Ishikawa (cell line): ENCODE measurements around the gene ILKAP.

ENCODE experiments used
- CEBPB ChIP-seq: IDR thresholded peaks from 2 replicates; pipeline ENCODE4 v1.6.1; 2012
- CREB1 ChIP-seq: IDR thresholded peaks from 2 replicates; pipeline ENCODE4 v1.6.1; 2012; ENCODE audit warnings: low read depth
- EGR1 ChIP-seq: IDR thresholded peaks from 2 replicates; pipeline ENCODE4 v1.6.1; 2012
- EP300 ChIP-seq: IDR thresholded peaks from 2 replicates; pipeline ENCODE4 v1.6.1; 2012; ENCODE audit warnings: borderline replicate concordance
- RAD21 ChIP-seq: IDR thresholded peaks from 2 replicates; pipeline ENCODE4 v1.6.1; 2012; ENCODE audit warnings: low read depth
- TAF1 ChIP-seq: IDR thresholded peaks from 2 replicates; pipeline ENCODE4 v1.6.1; 2012; ENCODE audit warnings: low read depth, mild to moderate bottlenecking
- TCF12 ChIP-seq: IDR thresholded peaks from 2 replicates; pipeline ENCODE4 v1.6.1; 2012; ENCODE audit warnings: low read depth
- YY1 ChIP-seq: IDR thresholded peaks from 2 replicates; pipeline ENCODE4 v1.6.1; 2012; ENCODE audit warnings: low read depth
- TF ChIP-seq, protein P1 (sequence below): IDR thresholded peaks from 2 replicates; pipeline ENCODE4 v1.6.1; 2012
- TF ChIP-seq, protein P2 (sequence below): IDR thresholded peaks from 2 replicates; pipeline ENCODE4 v1.6.1; 2012
- TF ChIP-seq, protein P3 (sequence below): IDR thresholded peaks from 2 replicates; pipeline ENCODE4 v1.6.1; 2012; ENCODE audit warnings: low read depth, mild to moderate bottlenecking

DNA sequence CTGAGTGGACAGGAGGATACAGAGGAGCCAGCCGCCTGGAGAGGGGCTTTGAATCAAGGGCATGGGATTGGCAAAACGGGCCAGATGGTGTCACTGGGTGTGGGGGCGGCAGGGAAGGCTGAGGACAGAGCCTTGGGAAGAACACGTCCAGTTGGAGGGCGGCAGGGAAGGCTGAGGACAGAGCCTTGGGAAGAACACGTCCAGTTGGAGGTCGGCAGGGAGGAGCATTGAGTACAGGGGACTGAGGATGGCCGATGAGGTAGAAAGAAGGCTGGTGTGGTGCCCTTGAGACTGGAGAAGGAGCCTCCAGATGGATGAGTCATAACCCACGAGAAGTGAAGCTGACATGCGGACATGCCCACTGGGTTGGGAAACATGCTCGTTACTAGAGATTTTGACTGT, 31.8 kb upstream of the ILKAP start:
- no peak for TF ChIP-seq EP300
- no peak for TF ChIP-seq YY1
- TF ChIP-seq, protein P1, sequence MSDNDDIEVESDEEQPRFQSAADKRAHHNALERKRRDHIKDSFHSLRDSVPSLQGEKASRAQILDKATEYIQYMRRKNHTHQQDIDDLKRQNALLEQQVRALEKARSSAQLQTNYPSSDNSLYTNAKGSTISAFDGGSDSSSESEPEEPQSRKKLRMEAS: no peak
- no peak for TF ChIP-seq CEBPB
- no peak for TF ChIP-seq TCF12
- no peak for TF ChIP-seq TAF1
- no peak for TF ChIP-seq CREB1
- TF ChIP-seq, protein P2, sequence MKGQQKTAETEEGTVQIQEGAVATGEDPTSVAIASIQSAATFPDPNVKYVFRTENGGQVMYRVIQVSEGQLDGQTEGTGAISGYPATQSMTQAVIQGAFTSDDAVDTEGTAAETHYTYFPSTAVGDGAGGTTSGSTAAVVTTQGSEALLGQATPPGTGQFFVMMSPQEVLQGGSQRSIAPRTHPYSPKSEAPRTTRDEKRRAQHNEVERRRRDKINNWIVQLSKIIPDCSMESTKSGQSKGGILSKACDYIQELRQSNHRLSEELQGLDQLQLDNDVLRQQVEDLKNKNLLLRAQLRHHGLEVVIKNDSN: no peak
- TF ChIP-seq, protein P3, sequence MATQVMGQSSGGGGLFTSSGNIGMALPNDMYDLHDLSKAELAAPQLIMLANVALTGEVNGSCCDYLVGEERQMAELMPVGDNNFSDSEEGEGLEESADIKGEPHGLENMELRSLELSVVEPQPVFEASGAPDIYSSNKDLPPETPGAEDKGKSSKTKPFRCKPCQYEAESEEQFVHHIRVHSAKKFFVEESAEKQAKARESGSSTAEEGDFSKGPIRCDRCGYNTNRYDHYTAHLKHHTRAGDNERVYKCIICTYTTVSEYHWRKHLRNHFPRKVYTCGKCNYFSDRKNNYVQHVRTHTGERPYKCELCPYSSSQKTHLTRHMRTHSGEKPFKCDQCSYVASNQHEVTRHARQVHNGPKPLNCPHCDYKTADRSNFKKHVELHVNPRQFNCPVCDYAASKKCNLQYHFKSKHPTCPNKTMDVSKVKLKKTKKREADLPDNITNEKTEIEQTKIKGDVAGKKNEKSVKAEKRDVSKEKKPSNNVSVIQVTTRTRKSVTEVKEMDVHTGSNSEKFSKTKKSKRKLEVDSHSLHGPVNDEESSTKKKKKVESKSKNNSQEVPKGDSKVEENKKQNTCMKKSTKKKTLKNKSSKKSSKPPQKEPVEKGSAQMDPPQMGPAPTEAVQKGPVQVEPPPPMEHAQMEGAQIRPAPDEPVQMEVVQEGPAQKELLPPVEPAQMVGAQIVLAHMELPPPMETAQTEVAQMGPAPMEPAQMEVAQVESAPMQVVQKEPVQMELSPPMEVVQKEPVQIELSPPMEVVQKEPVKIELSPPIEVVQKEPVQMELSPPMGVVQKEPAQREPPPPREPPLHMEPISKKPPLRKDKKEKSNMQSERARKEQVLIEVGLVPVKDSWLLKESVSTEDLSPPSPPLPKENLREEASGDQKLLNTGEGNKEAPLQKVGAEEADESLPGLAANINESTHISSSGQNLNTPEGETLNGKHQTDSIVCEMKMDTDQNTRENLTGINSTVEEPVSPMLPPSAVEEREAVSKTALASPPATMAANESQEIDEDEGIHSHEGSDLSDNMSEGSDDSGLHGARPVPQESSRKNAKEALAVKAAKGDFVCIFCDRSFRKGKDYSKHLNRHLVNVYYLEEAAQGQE: no peak
- TF ChIP-seq RAD21: no peak
- no peak for TF ChIP-seq EGR1
